Activated T-cell treated with anti-CD3 and anti-CD28 coated beads for 48 hours (primary cell): Measurements from ENCODE around the gene BCDIN3D.
"Not testable (repeated sequence)": the region's sequence is repeated elsewhere in the genome, so short reads cannot be mapped to it uniquely, and the experiment has no call there.

Source experiments
- DNase-seq: peaks from one replicate; pipeline ENCODE4 v3.0.0-alpha.2; 2020; ENCODE audit warnings: low read depth

Gene BCDIN3D

DNA sequence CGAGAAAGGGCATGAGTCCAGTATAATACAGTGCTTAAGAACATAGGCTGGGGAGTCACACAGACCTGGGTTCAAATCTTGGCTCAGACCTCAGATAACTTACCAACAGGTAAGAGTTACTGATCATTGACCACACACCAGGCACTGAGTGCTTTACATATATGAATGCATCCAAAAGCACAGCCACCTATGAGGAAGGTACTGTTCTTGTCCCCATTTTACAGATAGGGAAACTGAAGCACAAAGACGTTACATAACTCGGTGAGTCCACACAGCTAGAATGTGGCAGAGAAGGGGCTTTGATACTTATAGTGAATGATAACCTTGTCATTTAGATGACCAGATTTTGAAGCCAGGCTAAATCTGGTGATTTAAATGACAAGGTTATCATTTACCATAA is 33.2 kb upstream of the BCDIN3D start:
- no peak for DNase-seq

DNA sequence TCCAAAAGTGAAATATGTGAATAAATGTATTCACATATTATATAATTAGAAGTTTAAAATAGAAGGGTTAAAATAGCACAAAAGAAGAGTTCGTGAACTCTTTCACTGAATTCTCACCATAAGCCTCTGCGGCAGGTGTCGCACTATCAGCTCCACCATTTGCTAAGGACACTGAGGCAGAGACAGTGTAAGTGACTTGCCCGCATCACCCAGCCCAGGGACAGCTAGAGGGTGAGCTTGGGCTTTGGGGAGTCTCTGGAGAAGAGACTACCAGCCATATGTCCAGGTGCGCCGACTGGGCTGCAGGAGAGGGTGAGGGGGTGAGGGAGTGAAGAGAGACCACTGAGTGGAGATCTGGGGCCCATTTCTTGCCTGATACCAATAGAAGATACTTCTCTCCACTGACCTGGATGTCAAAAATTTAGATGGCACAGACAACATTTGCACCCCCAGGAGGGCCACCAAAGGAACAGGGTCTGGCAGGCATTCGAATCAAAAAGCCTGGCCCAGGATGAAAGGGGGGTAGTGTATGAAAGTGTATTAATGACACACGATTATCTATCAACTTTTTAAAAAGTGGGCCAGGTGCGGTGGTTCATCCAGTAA is 32.3 kb upstream of the BCDIN3D start:
- no peak for DNase-seq

GRCh38 chr12:49874142-49874897 is 31.4 kb upstream of the BCDIN3D start:
- no peak for DNase-seq

GRCh38 chr12:49873361-49873934 is 30.5 kb upstream of the BCDIN3D start:
- DNase-seq = no peak

DNA sequence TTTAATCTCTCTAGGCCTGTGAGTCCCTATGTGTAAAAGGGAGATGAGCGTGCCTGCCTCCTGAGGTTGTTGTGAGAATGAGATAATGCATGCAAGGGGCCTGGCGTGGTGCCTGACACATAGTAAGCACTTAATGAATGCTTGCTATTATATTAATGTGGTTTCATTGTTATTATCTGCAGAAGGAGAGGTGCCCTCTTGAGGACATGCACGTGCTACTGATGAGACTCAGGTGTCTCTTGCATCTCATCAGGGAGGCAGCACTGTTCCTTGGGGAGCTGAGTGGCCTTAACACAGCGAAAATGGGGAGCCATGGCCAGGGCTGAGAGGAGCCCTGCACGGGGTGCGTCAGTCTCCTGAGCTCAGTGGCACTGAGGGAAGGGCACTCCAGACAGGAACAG is 29.9 kb upstream of the BCDIN3D start:
- no peak for DNase-seq

DNA sequence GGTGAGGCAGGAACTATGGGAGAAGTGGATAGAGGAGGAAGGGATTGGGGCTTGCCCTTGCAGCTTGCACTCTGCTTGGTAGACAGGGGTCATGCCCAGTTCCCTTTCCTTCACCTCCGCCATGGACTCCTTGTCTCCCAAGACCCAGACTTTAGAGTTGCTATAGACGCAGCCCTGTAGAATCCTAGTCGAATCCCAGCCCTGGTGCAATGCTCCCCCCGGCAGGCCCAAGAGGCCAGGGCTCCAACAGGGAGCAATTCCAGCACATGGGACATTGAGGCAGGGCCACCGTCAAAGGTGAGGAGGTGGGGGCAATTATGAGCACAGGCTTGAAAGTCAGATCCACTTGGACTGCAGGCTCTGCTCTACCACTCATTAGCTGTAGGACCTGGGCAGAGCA is 29.5 kb upstream of the BCDIN3D start:
- DNase-seq = no peak

- DNase-seq = not testable (repeated sequence)
Observed at GRCh38 chr12:49871811-49872251, 28.9 kb upstream of the BCDIN3D start.

- DNase-seq = no peak
Observed at GRCh38 chr12:49871263-49871561, 28.3 kb upstream of the BCDIN3D start.

GRCh38 chr12:49870501-49871262 is 27.8 kb upstream of the BCDIN3D start:
- DNase-seq = no peak

- no peak for DNase-seq
Observed at GRCh38 chr12:49869816-49870500, 27.1 kb upstream of the BCDIN3D start.

DNA sequence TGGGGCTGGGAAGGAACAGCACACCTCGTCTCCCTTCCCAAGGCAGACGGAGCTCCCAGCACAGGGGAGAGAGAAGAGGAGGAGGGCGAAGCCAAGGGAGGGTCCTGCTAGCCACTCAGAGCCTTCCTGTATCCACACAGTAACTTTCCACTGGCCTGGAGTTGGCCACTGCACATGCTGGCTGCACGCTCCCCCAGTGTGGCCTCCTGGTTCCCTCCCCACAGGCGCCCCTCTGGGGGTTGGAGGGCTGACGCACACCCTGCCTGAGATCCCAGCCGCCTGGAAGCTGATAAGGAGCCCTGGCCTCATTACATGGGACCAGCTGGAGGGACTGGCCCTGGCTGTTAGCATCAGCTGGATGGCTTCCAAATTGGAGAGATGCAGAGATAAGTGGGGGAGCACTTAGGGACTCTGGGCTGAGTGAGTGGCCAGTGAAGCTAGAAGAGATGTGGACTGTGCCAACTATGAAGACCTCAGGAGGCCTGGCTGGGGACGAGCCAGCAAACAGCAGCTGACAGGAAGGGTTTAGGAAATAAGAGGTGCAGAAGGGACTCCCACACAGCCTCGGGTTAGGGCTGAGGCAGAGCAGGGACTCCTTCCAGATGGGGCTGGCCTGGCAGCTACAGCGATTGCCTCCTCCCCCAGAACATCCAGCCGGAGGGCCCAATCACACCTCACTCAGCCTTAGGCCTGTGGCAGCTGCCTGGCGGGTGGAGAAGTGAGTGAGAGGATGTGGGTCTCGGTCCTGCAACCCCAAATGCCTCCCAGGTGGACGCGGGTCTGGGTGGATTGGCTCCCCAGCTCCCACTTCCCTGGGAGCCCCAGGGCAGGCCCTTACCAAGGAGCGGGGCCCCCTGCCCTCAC is 26.3 kb upstream of the BCDIN3D start:
- DNase-seq = no peak

- no peak for DNase-seq
Observed at GRCh38 chr12:49868449-49868848, 25.5 kb upstream of the BCDIN3D start.

GRCh38 chr12:49867570-49868341 is 24.9 kb upstream of the BCDIN3D start:
- DNase-seq = no peak

- DNase-seq = peak; percentile 67
Observed at GRCh38 chr12:49866859-49867569, 24.1 kb upstream of the BCDIN3D start.

DNA sequence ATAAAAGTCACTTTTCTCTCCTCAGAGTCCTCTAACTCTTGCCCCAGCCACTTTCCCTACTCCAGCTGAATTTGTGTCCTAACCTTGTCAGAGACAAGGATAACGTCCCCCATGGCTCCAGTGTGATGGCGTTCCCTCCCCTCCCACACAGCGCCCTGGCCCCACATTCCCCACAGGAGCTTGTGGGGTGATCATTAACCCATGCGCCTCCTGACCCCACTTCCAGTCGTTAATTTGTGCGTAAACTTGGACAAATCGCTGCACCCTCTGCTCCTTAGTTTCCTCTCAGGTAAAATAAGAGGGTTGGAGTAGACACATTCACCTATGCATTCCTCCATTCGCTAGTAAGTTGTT is 22.9 kb upstream of the BCDIN3D start:
- DNase-seq = no peak

GRCh38 chr12:49865109-49865781 is 22.3 kb upstream of the BCDIN3D start:
- DNase-seq = no peak

- DNase-seq = no peak
Observed at GRCh38 chr12:49864798-49865090, 21.8 kb upstream of the BCDIN3D start.

- no peak for DNase-seq
Observed at GRCh38 chr12:49863946-49864797, 21.3 kb upstream of the BCDIN3D start.

DNA sequence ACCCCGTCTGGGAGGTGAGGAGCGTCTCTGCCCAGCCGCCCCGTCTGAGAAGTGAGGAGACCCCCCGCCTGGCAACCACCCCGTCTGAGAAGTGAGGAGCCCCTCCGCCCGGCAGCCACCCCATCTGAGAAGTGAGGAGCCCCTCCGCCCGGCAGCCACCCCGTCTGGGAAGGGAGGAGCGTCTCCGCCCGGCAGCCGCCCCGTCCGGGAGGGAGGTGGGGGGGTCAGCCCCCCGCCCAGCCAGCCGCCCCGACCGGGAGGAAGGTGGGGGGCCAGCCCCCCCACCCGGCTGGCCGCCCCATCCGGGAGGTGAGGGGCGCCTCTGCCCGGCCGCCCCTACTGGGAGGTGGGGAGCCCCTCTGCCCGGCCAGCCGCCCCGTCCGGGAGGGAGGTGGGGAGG is 18.0 kb upstream of the BCDIN3D start:
- not testable (repeated sequence) for DNase-seq
